Neuronal stem cell (in vitro differentiated cells): ENCODE data around the gene CCDC9B.

Experiments
- DNase-seq: peaks from one replicate; pipeline ENCODE4 v3.0.0-alpha.2; 2013; ENCODE audit warnings: low spot score
- H2AFZ ChIP-seq: one replicate; pipeline ENCODE4 v1.6.1; 2013; ENCODE audit warnings: mild to moderate bottlenecking, low read length, inconsistent platforms
- H2AK5ac ChIP-seq: 2 replicates; pipeline ENCODE4 v1.6.1; 2013; ENCODE audit warnings: low read depth, mild to moderate bottlenecking, inconsistent platforms, low read length, moderate library complexity, mixed read lengths
- H2BK120ac ChIP-seq: 2 replicates; pipeline ENCODE4 v1.6.1; 2013; ENCODE audit warnings: low read depth, mild to moderate bottlenecking, inconsistent platforms, low read length, moderate library complexity, mixed read lengths
- H2BK12ac ChIP-seq: one replicate; pipeline ENCODE4 v1.6.1; 2013; ENCODE audit warnings: low read length, inconsistent platforms
- H2BK15ac ChIP-seq: 2 replicates; pipeline ENCODE4 v1.6.1; 2013; ENCODE audit warnings: mild to moderate bottlenecking, low read length, inconsistent platforms, mixed read lengths
- H2BK5ac ChIP-seq: one replicate; pipeline ENCODE4 v1.6.1; 2013; ENCODE audit warnings: inconsistent platforms, mild to moderate bottlenecking, low read length, moderate library complexity
- H3K14ac ChIP-seq: one replicate; pipeline ENCODE4 v1.6.1; 2013; ENCODE audit warnings: low read length, inconsistent platforms
- H3K18ac ChIP-seq: 2 replicates; pipeline ENCODE4 v1.6.1; 2013; ENCODE audit warnings: low read length, inconsistent platforms
- H3K23ac ChIP-seq: 2 replicates; pipeline ENCODE4 v1.6.1; 2013; ENCODE audit warnings: low read depth, mild to moderate bottlenecking, mixed read lengths, low read length, inconsistent platforms; ENCODE audit not compliant: poor library complexity
- H3K27ac ChIP-seq: replicated peaks from 3 replicates; pipeline ENCODE4 v1.5.1; 2013; ENCODE audit warnings: low read length, inconsistent platforms
- H3K27me3 ChIP-seq, 3 experiments: 2 replicates each; pipeline ENCODE4 v1.6.1; 2013; ENCODE audit warnings: low read length in 3 of 3, mild to moderate bottlenecking in 2 of 3, inconsistent platforms in 1 of 3, low read depth in 1 of 3, mixed read lengths in 1 of 3, moderate library complexity in 1 of 3; ENCODE audit not compliant: control insufficient read depth in 3 of 3, insufficient read depth in 3 of 3
- H3K36me3 ChIP-seq, 2 donors: replicated peaks in 1 of 2; 2 replicates each; pipeline ENCODE4 v1.6.1; 2013; ENCODE audit warnings: low read length in 2 of 2; ENCODE audit not compliant: control insufficient read depth in 2 of 2, insufficient read depth in 2 of 2
- H3K4ac ChIP-seq: 2 replicates; pipeline ENCODE4 v1.6.1; 2013; ENCODE audit warnings: inconsistent platforms, mild to moderate bottlenecking, low read length, moderate library complexity
- H3K4me1 ChIP-seq, 2 donors: 1 replicate in 1 of 2; 2 replicates in 1 of 2; pipeline ENCODE4 v1.6.1; 2013; ENCODE audit warnings: low read length in 2 of 2, low read depth in 1 of 2; ENCODE audit not compliant: control insufficient read depth in 2 of 2, insufficient read depth in 1 of 2
- H3K4me2 ChIP-seq: one replicate; pipeline ENCODE4 v1.6.1; 2013; ENCODE audit warnings: mild to moderate bottlenecking, low read length, inconsistent platforms; ENCODE audit not compliant: insufficient read depth, poor library complexity, severe bottlenecking
- H3K4me3 ChIP-seq, 2 donors: 2 replicates each; pipeline ENCODE4 v1.5.1; 2013; ENCODE audit warnings: low read length in 2 of 2, mild to moderate bottlenecking in 2 of 2, inconsistent platforms in 1 of 2, moderate library complexity in 1 of 2
- H3K79me1 ChIP-seq: one replicate; pipeline ENCODE4 v1.6.1; 2013; ENCODE audit warnings: low read depth, mild to moderate bottlenecking, inconsistent platforms, low read length, moderate library complexity
- H3K9ac ChIP-seq: one replicate; pipeline ENCODE4 v1.6.1; 2013; ENCODE audit warnings: mild to moderate bottlenecking, low read depth, low read length, inconsistent platforms; ENCODE audit not compliant: poor library complexity
- H3K9me3 ChIP-seq, 2 donors: replicated peaks in 1 of 2; 2 replicates each; pipeline versions ENCODE3 to v1.6.1; 2013; ENCODE audit warnings: low read length in 2 of 2, mild to moderate bottlenecking in 2 of 2, inconsistent platforms in 1 of 2, low read depth in 1 of 2, mixed read lengths in 1 of 2, moderate library complexity in 1 of 2; ENCODE audit not compliant: control insufficient read depth in 2 of 2, insufficient read depth in 1 of 2
- H4K8ac ChIP-seq: one replicate; pipeline ENCODE4 v1.6.1; 2013; ENCODE audit warnings: low read depth, mild to moderate bottlenecking, inconsistent platforms, low read length, moderate library complexity
- H4K91ac ChIP-seq: one replicate; pipeline ENCODE4 v1.6.1; 2013; ENCODE audit warnings: low read length, low read depth, mild to moderate bottlenecking, inconsistent platforms; ENCODE audit not compliant: poor library complexity
- whole genome bisulfite sequencing, 2 donors: extraction: QIAGEN DNeasy Blood & Tissue Kit; methylation state at CpG; one replicate each; pipeline ENCODE4 v1.1.7; 2013; ENCODE audit warnings: missing lambda C conversion rate in 2 of 2, mixed read lengths in 1 of 2; ENCODE audit not compliant: insufficient read length in 2 of 2, insufficient replicate concordance in 1 of 2; ENCODE audit errors: extremely low coverage in 2 of 2; 5-methylcytosine and 5-hydroxymethylcytosine counted together

The CCDC9B gene

DNA sequence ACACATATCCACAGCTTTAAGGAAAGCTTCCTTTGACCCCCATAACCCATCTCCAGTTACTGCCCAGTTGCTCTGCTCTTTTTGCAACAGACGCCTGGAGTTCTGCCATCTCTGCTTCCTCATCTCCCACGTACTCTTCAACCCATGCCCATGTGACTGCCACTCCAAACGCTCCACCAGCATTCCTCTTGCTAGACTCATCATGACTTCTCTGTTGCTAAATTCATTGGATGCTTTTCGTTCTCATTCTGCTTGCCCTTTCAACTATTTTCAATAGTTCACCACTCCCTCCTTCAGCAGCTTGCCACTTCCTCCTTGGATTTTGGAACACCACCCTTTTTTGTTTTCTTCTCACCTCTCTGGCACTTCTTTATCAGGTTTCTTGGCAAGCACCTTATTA is 39.1 kb upstream of the CCDC9B start:
- Histone ChIP-seq H3K18ac (no peak overlapping the region), H3K36me3 (peaks cover 0 to 7% of the 10 kb centered on the region in 2 donors), H3K4me3 (no peak overlapping the region), H3K4me2 (no peak overlapping the region), H3K9me3 (no peaks in the 10 kb centered on the region), H2BK120ac (no peak overlapping the region), H3K79me1 (peaks cover 5% of the 10 kb centered on the region), H2BK5ac (no peak overlapping the region), H3K27ac (no peak overlapping the region), H3K23ac (no peak overlapping the region), H2BK12ac (no peak overlapping the region), H3K9ac (no peak overlapping the region), H3K4ac (no peak overlapping the region), H3K4me1 (peaks cover 0 to 2% of the 10 kb centered on the region in 2 donors), H2BK15ac (no peak overlapping the region), H3K14ac (no peak overlapping the region), H3K27me3 (peaks cover 0 to 4% (median 0%) of the 10 kb centered on the region in 3 experiments), H4K8ac (no peak overlapping the region), H4K91ac (no peak overlapping the region), H2AK5ac (no peak overlapping the region), H2AFZ (no peak overlapping the region)
- WGBS, 2 donors, result no CpG with 5 or more reads among the region's 4 CpGs
- no peak for DNase-seq

DNA sequence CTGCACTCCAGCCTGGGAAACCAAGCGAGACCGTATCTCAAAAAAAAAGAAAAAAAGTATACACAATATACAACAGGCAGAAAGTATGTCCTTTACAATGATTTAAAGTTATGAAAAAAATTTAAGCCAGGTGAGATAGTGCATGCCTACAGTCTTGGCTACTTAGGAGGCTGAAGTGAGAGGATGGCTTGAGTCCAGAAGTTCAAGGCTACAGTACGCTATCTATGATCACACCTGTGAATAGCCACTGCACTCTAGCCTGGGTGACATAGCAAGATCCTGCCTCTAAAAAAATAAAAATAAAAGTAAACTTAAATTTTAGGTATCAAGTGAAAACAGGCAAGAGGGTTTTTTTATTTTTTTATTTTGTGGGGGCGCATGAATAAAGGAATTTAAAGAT is 38.6 kb upstream of the CCDC9B start:
- Histone ChIP-seq H2BK120ac (no peak overlapping the region), H2BK15ac (no peak overlapping the region), H3K4ac (no peak overlapping the region), H3K23ac (no peak overlapping the region), H2BK12ac (no peak overlapping the region), H4K8ac (no peak overlapping the region), H3K36me3 (peaks cover 0 to 2% of the 10 kb centered on the region in 2 donors), H3K9me3 (no peaks in the 10 kb centered on the region), H2AK5ac (no peak overlapping the region), H3K27me3 (peaks cover 0 to 4% (median 0%) of the 10 kb centered on the region in 3 experiments), H3K27ac (no peak overlapping the region), H3K9ac (no peak overlapping the region), H3K4me3 (no peak overlapping the region), H4K91ac (no peak overlapping the region), H3K4me1 (peaks cover 0 to 2% of the 10 kb centered on the region in 2 donors), H2BK5ac (no peak overlapping the region), H3K79me1 (peaks cover 5% of the 10 kb centered on the region), H2AFZ (no peak overlapping the region), H3K4me2 (no peak overlapping the region), H3K14ac (no peak overlapping the region), H3K18ac (no peak overlapping the region)
- no CpG with 5 or more reads among the region's 4 CpGs for WGBS, 2 donors
- no peak for DNase-seq

DNA sequence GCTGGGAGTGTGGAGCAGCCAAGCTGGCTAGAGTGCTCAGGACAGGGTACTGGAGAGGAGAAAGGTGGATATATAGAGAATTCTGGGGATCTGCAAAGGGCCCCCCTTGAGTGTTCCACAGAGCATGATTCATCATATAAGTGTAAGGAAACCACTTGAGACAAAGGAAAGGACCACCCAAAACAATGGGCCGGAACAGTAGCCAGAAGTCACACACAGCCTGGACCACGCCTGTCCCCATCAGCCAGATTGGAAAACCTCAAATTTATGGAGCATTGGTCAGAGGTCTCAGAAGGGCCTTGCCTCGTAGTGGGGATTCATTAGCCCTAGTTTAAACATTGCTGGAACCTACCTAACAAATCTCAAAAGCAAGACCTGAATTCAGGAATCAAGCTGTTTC is 36.9 kb upstream of the CCDC9B start:
- no peak overlapping the region for H3K4ac ChIP-seq
- DNase-seq, result no peak
- H3K27me3 ChIP-seq, result peaks cover 0 to 7% (median 0%) of the 10 kb centered on the region in 3 experiments
- H2BK12ac ChIP-seq, result no peak overlapping the region
- WGBS, 2 donors, result no CpG with 5 or more reads among the region's 3 CpGs
- H2AFZ ChIP-seq, result no peak overlapping the region
- no peak overlapping the region for H4K91ac ChIP-seq
- H3K9me3 ChIP-seq, result no peaks in the 10 kb centered on the region
- no peak overlapping the region for H3K4me2 ChIP-seq
- peaks cover 0 to 3% of the 10 kb centered on the region in 2 donors for H3K4me1 ChIP-seq
- no peak overlapping the region for H3K18ac ChIP-seq
- no peak overlapping the region for H2BK5ac ChIP-seq
- H3K79me1 ChIP-seq, result no peaks in the 10 kb centered on the region
- H3K27ac ChIP-seq, result no peak overlapping the region
- no peak overlapping the region for H3K23ac ChIP-seq
- H2AK5ac ChIP-seq, result no peak overlapping the region
- no peak overlapping the region for H3K9ac ChIP-seq
- no peaks in the 10 kb centered on the region for H3K36me3 ChIP-seq
- no peak overlapping the region for H3K14ac ChIP-seq
- no peak overlapping the region for H3K4me3 ChIP-seq
- no peak overlapping the region for H2BK15ac ChIP-seq
- H2BK120ac ChIP-seq, result no peak overlapping the region
- H4K8ac ChIP-seq, result no peak overlapping the region

DNA sequence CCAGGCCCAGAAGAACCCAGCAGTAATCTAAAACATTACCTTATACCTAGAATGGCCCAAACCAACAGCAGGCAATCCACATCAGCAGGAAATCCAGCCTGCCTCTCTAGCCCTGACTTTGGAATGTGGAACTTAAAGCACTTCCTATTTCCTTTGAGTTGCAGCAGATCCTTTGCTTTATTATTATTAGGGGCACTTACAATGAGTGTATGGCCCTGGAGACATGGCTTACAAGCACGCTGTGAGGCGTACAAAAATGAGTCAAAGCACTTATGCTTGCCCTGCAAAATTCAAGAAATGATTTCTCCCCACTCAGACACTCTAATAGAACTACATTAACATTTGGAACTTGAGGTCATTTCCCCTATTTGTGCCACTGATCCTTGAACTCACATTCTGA is 32.2 kb upstream of the CCDC9B start:
- Histone ChIP-seq H2AK5ac (no peak overlapping the region), H2BK120ac (no peak overlapping the region), H3K79me1 (no peaks in the 10 kb centered on the region), H3K23ac (no peak overlapping the region), H2BK15ac (no peak overlapping the region), H3K27me3 (peaks cover 0 to 47% (median 12%) of the 10 kb centered on the region in 3 experiments), H3K14ac (no peak overlapping the region), H4K8ac (no peak overlapping the region), H3K18ac (no peak overlapping the region), H3K27ac (no peak overlapping the region), H3K4me1 (peaks cover 3% of the 10 kb centered on the region in 2 donors), H3K4me3 (no peak overlapping the region), H2BK12ac (no peak overlapping the region), H4K91ac (no peak overlapping the region), H3K4me2 (no peak overlapping the region), H2AFZ (no peak overlapping the region), H3K36me3 (no peaks in the 10 kb centered on the region), H3K4ac (no peak overlapping the region), H2BK5ac (no peak overlapping the region), H3K9me3 (no peaks in the 10 kb centered on the region), H3K9ac (no peak overlapping the region)
- WGBS, 2 donors, result no CpG with 5 or more reads among the region's 2 CpGs
- no peak for DNase-seq
